SU-DHL-6 (cell line): ENCODE results near the gene MROH7.

ENCODE experiments used
- H2AFZ ChIP-seq: fragments of 200-600 bp; sonication (generic); 2 replicates; pipeline ENCODE4 v1.6.1; 2014; ENCODE audit warnings: low read depth, mild to moderate bottlenecking, moderate library complexity, mixed read lengths, antibody characterized with exemption, low read length; ENCODE audit not compliant: severe bottlenecking
- H3F3A ChIP-seq: fragments of 200-600 bp; shearing (Covaris generic); 2 replicates; pipeline ENCODE4 v1.6.0; 2016; ENCODE audit warnings: antibody characterized with exemption, mild to moderate bottlenecking; ENCODE audit not compliant: insufficient read depth
- H3K27ac ChIP-seq: fragments of 200-600 bp; sonication (generic); 2 replicates; pipeline ENCODE4 v1.5.1; 2016; ENCODE audit warnings: low read depth, mild to moderate bottlenecking, low read length, moderate library complexity, mixed read lengths
- H3K27me3 ChIP-seq: fragments of 200-600 bp; sonication (generic), shearing (Covaris generic); 2 replicates; pipeline ENCODE4 v1.6.0; 2014; ENCODE audit warnings: mild to moderate bottlenecking, low read length
- H3K36me3 ChIP-seq: fragments of 200-600 bp; sonication (generic); 2 replicates; pipeline ENCODE4 v1.6.1; 2014; ENCODE audit warnings: mild to moderate bottlenecking, low read length, mixed read lengths
- H3K4me2 ChIP-seq: fragments of 300-600, 200-600 bp; shearing (Covaris generic), sonication (generic); 2 replicates; pipeline ENCODE4 v1.6.0; 2014; ENCODE audit warnings: low read length, low read depth, mild to moderate bottlenecking; ENCODE audit not compliant: poor library complexity, severe bottlenecking
- H3K4me3 ChIP-seq: fragments of 200-600 bp; sonication (generic); 2 replicates; pipeline ENCODE4 v1.5.1; 2014; ENCODE audit warnings: antibody characterized with exemption, low read length, mild to moderate bottlenecking, mixed read lengths; ENCODE audit not compliant: insufficient read depth, poor library complexity, severe bottlenecking
- H3K79me2 ChIP-seq: fragments of 200-600 bp; sonication (generic); 2 replicates; pipeline ENCODE4 v1.6.1; 2014; ENCODE audit warnings: mild to moderate bottlenecking, low read length, moderate library complexity; ENCODE audit not compliant: insufficient read depth
- H3K9ac ChIP-seq: fragments of 200-600 bp; sonication (generic); 2 replicates; pipeline ENCODE4 v1.7.0; 2014; ENCODE audit warnings: mild to moderate bottlenecking, low read length
- H3K9me2 ChIP-seq: fragments of 200-600 bp; sonication (generic); replicated peaks from 2 replicates; pipeline ENCODE4 v1.6.1; 2014; ENCODE audit warnings: low read length; ENCODE audit not compliant: insufficient read depth
- H3K9me3 ChIP-seq: fragments of 200-600 bp; sonication (generic); 2 replicates; pipeline ENCODE4 v1.6.1; 2014; ENCODE audit warnings: low read length, mixed read lengths; ENCODE audit not compliant: insufficient read depth
- H4K20me1 ChIP-seq: fragments of 200-600 bp; sonication (generic); 2 replicates; pipeline ENCODE4 v1.6.1; 2014; ENCODE audit warnings: low read depth, mild to moderate bottlenecking, antibody characterized with exemption, low read length, moderate library complexity, mixed read lengths
- CTCF ChIP-seq: fragments of 200-600 bp; sonication (generic); IDR thresholded peaks from one replicate; pipeline ENCODE4 v1.5.1; 2017; ENCODE audit warnings: antibody characterized with exemption, mild to moderate bottlenecking, low read length, moderate library complexity; ENCODE audit not compliant: insufficient read depth, poor library complexity, severe bottlenecking
- EZH2phosphoT487 ChIP-seq: fragments of 200-600 bp; sonication (generic), shearing (Covaris generic); conservative IDR thresholded peaks from 2 replicates; pipeline ENCODE4 v1.6.1; 2018; ENCODE audit warnings: mild to moderate bottlenecking, antibody characterized with exemption, low read length, moderate library complexity, mixed read lengths

Gene MROH7

GRCh38 chr1:54604572-54605370 is 36.8 kb upstream of the MROH7 start:
- Histone ChIP-seq H3K9me3 (no peaks in the 10 kb centered on the region), H3K4me3 (no peak overlapping the region), H3K27me3 (no peaks in the 10 kb centered on the region), H3K4me2 (no peak overlapping the region), H3K79me2 (no peaks in the 10 kb centered on the region), H3K36me3 (no peaks in the 10 kb centered on the region), H3K27ac (no peak overlapping the region), H2AFZ (no peak overlapping the region), H3K9me2 (no peaks in the 10 kb centered on the region), H4K20me1 (no peaks in the 10 kb centered on the region), H3F3A (no peaks in the 10 kb centered on the region), H3K9ac (no peak overlapping the region)
- no peak for TF ChIP-seq EZH2phosphoT487
- TF ChIP-seq CTCF, result no peak

GRCh38 chr1:54606096-54606989 is 35.2 kb upstream of the MROH7 start:
- no peaks in the 10 kb centered on the region for H3K9me3 ChIP-seq
- no peak overlapping the region for H3K4me2 ChIP-seq
- no peaks in the 10 kb centered on the region for H4K20me1 ChIP-seq
- H3F3A ChIP-seq, result no peaks in the 10 kb centered on the region
- H2AFZ ChIP-seq, result no peak overlapping the region
- no peaks in the 10 kb centered on the region for H3K36me3 ChIP-seq
- no peak overlapping the region for H3K4me3 ChIP-seq
- H3K9ac ChIP-seq, result no peak overlapping the region
- TF ChIP-seq CTCF (no peak), EZH2phosphoT487 (no peak)
- H3K27me3 ChIP-seq, result no peaks in the 10 kb centered on the region
- no peaks in the 10 kb centered on the region for H3K9me2 ChIP-seq
- no peaks in the 10 kb centered on the region for H3K79me2 ChIP-seq
- no peak overlapping the region for H3K27ac ChIP-seq

DNA sequence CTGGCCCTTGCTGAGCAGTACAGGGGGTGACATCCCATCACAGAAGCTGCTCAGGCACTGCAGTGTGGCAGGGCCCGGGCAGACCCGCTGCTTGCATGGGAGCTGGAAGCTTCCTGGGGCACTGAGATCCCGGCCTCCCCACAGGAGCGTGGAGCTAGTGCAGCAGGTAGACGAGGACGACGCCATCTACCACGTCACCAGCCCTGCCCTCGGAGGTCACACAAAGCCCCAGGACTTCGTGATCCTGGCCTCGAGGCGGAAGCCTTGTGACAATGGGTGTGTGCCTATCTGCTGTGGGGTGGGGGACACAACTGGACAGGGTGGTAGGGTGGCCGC is 34.6 kb upstream of the MROH7 start:
- no peak overlapping the region for H3K9ac ChIP-seq
- no peak for TF ChIP-seq EZH2phosphoT487
- TF ChIP-seq CTCF, result no peak
- no peak overlapping the region for H3K4me3 ChIP-seq
- H4K20me1 ChIP-seq, result no peaks in the 10 kb centered on the region
- H2AFZ ChIP-seq, result no peak overlapping the region
- H3F3A ChIP-seq, result no peaks in the 10 kb centered on the region
- H3K4me2 ChIP-seq, result no peak overlapping the region
- H3K79me2 ChIP-seq, result no peaks in the 10 kb centered on the region
- no peaks in the 10 kb centered on the region for H3K27me3 ChIP-seq
- no peaks in the 10 kb centered on the region for H3K36me3 ChIP-seq
- no peak overlapping the region for H3K27ac ChIP-seq
- H3K9me3 ChIP-seq, result no peaks in the 10 kb centered on the region
- H3K9me2 ChIP-seq, result no peaks in the 10 kb centered on the region
